HL-60 (cell line): Measurements from ENCODE around the gene SNTG2.

Experiments used
- GABPA ChIP-seq: IDR thresholded peaks from 2 replicates; pipeline ENCODE4 v1.6.1; 2012; ENCODE audit warnings: low read depth
- SPI1 ChIP-seq: IDR thresholded peaks from 2 replicates; pipeline ENCODE4 v1.6.1; 2012; ENCODE audit warnings: low read depth, mild to moderate bottlenecking, borderline replicate concordance
- TF ChIP-seq, protein P1 (sequence below): IDR thresholded peaks from one replicate; pipeline ENCODE4 v1.5.1; 2011; ENCODE audit warnings: low read length, control low read depth, inconsistent platforms; ENCODE audit not compliant: insufficient read depth

DNA sequence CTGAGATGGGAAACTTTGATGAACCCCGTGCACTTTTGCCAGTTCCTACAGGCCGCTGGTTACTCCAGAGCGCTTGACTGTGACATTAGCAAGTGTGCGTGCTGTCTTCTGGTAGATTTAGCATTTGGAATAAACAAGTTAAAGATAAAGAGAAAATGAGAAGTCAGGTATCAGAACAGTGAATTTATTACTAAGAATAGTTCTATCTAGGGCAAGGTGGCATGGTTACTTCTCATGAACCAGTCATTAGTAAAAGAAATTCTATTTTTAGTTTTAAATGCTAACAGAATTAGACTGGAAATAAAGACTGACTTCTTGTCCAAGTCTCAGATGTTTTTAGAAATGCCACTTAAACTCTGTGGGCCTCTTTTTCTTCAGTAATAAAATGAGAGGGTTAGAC is 258.6 kb downstream of the SNTG2 start:
- no peak for TF ChIP-seq GABPA
- TF ChIP-seq SPI1, result no peak
- TF ChIP-seq, protein P1, sequence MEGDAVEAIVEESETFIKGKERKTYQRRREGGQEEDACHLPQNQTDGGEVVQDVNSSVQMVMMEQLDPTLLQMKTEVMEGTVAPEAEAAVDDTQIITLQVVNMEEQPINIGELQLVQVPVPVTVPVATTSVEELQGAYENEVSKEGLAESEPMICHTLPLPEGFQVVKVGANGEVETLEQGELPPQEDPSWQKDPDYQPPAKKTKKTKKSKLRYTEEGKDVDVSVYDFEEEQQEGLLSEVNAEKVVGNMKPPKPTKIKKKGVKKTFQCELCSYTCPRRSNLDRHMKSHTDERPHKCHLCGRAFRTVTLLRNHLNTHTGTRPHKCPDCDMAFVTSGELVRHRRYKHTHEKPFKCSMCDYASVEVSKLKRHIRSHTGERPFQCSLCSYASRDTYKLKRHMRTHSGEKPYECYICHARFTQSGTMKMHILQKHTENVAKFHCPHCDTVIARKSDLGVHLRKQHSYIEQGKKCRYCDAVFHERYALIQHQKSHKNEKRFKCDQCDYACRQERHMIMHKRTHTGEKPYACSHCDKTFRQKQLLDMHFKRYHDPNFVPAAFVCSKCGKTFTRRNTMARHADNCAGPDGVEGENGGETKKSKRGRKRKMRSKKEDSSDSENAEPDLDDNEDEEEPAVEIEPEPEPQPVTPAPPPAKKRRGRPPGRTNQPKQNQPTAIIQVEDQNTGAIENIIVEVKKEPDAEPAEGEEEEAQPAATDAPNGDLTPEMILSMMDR, result no peak
